Stromal cell of bone marrow (primary cell): ENCODE measurements around the gene STKLD1.
A peak's percentile ranks its signal among the peaks of the same experiment; 100 is the strongest.

Source experiments
- DNase-seq: peaks from one replicate; pipeline ENCODE4 v3.0.0-alpha.2; 2012; ENCODE audit warnings: low read depth

Gene STKLD1

DNA sequence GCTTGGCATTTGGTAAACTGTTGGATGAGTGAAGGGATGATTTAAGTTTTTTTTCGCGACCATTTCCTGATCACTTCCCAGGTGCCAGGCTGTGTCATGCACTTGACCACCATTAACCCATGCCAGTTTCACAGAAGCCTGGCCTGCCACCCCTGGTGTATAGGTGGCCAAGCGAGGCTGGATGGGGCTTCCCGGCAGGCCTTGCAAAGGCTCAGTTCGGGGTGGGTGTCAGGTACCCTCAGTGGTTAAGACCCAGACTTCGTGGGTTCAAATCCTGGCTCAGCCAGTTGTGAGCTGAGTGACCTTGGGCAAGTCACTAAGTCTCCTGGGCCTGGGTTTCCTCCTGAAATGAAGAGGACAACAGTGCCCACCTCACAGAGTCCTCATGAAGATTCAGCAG, 30.6 kb upstream of the STKLD1 start:
- DNase-seq: no peak

DNA sequence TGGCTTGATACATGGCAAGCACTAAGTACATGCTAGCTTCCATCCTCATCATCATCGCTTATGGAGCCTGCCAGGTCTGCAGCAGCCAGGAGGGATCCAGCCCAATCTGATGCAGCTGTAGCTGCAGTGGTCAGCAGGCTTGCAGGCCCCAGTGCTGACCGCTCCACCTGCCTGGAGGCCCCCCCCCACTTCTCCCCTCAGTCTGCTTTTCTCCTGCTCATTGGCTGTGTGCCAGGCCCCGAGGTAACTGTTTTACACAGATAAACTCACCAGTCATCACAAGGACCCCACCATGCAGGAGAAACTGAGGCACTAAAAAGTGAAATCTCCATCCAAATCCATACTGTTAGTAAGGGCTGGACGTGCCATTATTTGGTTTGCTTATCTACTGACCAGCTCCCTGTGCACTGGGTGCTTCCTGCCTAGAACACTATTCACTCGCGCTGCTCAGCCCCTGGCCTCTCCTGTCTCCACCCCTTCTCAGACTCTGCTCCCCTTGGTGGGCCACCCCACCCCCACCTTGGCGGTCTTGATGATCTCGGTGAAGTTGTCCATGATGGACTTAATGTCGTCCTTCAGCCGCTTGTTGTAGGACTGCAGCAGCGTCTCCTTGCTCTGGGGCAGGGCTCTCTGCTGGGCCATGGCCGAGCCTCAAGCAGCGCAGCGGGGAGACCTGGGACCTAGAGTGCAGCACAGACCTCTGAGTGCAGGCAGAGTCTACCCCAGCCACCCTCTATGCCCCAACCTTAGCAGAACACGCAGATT, 30.0 kb upstream of the STKLD1 start:
- no peak for DNase-seq

DNA sequence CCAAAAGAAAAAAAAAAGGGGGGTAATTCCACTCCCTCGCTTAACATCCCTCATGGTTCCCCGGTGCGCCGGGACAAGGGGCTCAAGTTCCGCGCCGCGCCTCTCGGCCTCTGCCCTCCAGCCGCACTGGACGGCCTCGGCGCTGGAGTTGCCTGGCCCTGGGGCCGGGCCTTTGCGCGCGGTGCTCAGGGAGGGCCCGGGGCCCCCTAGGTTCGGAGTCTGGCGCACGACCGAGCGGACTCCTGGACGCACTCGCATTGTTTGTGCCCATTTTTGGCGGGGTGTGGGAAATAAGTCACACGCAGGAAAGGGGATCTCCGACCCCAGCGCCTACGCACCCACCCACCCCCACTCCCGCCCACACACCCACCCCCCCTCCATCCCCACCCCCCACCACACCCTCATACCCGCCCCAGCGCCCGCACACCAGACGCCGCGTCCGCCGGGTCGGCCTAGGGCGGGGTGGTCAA, 28.6 kb upstream of the STKLD1 start:
- DNase-seq: no peak

DNA sequence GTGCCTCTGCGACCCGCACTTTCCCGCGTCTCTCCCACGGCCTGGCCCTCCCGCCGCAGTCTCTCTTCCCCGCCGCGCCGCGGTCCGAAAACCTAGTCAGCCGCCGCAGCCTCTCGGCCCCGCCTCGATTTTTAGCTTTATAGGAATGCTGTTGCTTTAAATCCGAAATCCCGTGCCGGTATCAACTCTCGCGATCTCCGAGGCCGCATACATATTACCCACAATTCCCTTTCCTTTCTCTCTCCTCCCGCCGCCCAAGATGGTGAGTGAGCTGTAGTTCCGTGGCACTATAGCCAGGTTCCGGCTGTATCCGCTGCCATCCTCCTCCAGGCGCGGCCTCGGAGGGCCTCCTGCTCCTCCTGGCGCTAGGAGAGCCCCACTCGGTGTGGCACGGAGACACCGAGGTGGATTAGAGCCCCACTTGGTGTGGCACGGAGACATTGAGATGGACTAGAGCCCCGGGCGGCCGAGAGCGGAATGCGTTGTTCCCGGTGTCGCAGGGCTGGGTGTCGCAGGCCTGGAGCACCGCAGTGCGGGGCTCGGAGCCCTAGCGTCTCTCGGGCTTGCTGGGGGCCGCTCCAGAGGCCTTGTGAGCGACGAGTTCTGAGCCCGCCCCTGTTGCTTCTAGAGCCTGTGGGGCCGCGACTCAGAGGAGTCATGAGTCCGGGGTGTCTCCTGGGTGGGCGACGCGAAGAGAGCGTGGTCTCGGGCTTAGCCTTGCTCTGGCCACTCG, 28.0 kb upstream of the STKLD1 start, which contains the start of the genes MED22 and RPL7A:
MED22 (minus strand) TSS at position 147 of the 733 bp plus-strand sequence. CDS start 1,469 bp downstream, outside the sequence.
RPL7A (plus strand) TSS at position 234 of the 733 bp plus-strand sequence; CDS start at position 260, 26 bp downstream.
- peak; percentile 93 for DNase-seq

DNA sequence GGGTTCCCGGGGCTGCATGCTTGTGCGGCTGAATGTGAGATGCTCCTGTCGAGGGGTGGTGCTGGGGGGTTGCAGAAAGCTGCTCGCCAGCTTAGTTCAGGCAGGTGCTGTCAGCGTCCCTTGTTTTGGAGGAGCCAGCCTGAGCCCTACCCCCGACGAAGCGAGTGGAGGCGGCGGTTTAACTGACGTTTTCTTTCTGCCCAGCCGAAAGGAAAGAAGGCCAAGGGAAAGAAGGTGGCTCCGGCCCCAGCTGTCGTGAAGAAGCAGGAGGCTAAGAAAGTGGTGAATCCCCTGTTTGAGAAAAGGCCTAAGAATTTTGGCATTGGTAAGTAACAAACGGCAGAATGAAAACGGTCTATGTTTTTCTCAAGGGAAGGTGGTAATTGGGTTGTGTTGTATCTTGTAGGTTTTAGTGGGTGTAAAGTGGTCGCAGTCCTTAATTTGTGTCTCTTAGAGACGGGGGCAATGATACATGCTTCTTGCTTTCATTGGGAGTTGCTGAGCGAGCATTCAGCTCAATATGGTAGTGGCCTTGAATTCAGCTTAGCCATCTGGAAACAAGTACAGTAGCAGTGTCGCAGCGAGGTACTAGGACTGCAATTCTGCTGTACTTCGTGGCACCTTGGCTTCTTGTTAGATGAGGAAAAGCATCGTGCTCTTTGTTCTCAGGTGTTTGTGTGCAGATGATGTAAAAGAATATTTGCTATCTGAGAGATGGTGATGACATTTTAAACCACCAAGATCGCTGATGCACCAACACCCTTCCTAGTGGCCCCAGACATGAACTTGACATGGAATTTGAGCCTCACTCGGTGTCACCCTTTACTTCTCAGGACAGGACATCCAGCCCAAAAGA, 27.2 kb upstream of the STKLD1 start:
- DNase-seq: no peak

DNA sequence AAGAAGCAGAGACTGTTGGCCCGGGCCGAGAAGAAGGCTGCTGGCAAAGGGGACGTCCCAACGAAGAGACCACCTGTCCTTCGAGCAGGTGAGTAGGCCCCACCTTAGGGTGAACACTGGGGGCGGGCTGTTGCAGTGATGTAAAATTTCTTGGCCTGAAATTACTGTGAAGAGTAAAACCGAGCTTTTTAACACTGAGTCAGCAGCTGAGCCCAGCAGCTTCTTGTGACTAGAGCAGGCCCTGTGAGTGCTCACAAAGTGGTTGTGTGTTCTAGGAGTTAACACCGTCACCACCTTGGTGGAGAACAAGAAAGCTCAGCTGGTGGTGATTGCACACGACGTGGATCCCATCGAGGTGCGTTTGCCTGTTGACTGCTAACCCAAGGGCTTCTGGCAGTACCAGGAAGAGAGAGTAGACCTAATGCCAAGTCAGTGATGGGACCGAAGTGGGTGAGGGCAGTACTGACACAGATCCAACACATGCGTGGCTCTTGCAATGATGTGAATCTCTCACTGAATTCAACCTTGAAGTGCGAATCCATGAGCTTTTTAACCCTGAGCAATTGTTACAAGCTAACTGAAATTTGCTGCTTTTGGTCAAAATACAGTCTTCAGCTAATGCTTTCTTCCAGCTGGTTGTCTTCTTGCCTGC, 26.1 kb upstream of the STKLD1 start:
- DNase-seq: no peak

DNA sequence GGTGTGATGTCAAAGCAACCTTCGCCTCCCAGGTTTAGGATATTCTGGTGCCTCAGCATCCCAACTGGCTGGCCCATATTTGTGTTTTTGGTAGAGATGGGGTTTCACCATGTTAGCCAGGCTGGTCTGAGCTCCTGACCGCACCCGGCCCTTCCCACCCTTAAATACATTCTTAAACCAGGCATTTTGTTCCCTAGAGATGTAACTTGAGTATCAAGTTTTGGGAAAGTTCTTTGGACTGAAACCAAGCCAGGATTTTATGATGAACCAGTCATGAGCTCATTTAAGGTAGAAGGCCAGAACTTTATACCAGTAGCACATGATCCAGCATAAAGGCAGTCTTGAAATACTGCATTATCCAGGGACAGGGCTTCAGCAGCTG, 24.6 kb upstream of the STKLD1 start:
- DNase-seq: peak; percentile 80

DNA sequence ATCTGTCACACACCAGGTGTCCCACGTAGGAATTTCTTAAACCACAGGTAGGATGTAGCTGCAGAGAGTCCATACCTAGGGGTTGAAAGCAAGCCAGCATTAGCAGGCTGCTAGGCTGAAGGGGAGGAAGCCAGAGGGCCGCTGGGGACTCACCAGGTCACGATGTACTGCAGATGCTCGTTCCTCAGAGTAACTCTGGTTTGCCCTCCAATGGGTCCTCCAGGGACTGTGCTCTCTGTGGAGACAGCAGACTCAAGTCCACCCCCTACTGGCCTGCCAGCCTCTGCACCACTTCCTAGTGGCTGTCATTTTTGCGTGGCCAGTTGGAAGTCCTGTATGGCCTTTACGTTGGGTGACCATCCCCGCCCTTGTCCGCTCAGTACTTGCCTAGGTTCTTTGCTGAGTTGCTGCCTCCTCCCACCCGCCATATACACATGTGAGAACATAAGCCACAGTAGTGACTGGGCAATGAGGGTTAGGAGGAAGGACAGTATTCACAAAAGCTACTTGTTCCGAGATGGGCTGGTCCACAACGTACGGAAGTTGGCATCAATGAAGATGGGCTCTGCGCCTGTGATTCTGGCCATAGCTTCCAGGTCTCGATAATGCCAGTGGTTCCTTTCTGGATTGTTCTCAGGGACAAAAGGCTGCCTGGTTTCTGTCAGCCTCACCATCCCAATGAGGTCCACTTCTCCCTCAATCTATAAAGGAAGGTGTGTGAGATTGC, 24.1 kb upstream of the STKLD1 start:
- DNase-seq: no peak

DNA sequence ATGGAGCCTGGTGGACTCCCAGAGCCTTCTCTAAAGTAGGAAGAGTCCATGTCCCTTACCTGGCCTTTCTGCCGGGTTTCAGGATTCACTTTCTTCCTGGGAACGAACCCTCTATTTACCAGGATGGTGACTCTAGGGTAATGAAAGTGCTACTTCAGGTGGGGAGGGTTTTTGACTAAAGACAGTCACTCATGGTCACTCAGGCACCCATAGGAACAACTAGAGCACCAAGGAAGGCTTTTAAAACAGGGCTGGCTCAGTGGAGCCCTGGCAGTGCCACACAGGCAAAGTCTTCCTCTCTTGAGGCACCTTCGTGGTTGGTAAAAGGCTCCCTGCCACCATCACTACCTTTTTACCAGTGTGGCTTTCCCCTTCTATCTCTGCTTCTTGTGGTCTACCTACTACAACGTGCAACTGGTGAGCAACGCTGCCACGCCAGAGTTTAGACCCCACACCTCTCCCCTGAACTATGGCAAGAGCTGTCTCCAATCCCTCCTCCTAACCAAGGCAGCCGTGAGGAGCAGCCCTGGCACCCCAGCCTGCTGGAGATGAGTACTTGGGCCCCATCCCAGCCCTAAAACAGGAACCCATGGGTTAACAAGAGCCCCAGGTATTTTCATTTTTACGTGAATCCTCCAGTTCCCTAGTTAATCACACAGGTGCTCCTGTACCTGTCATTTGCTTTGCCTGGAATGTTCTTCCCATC, 23.4 kb upstream of the STKLD1 start:
- no peak for DNase-seq

DNA sequence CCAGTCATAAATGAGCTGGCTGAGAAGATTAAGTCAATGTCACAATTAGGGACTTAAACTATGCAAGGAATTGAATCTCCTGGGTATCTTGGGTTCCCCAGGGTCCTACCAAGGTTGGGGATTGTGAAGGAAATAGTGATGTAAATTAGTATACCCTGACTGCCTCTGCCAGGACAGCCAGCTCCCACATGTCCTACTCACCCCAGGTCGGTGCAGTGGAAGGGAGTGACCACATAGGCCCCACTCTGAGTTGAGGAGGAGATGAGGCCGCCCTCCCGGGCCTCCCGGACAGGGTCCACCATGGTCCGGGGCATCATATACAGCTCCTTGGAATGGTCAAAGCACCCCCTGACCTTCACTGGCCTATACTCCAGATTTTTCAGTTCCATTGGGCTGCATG, 22.6 kb upstream of the STKLD1 start:
- DNase-seq: no peak

DNA sequence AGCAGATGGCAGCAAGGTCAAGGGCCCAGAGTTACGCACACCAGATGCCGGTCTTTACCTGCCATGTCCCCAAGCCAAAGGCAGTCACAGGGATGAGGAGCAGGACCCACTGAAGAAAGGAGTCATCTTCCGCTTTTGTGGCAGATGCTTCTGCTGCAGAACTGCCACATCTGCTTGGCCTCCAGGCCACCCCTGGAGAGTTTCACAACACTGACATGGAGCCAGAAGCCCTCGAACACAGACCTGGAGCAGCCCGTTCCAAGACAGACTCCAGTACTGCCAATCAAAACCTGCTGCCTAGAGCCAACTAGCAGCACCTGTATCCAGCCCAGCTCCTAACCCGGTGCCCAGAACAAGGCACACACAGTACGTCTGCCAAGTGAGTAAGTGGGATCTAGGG, 21.4 kb upstream of the STKLD1 start:
- DNase-seq: no peak

DNA sequence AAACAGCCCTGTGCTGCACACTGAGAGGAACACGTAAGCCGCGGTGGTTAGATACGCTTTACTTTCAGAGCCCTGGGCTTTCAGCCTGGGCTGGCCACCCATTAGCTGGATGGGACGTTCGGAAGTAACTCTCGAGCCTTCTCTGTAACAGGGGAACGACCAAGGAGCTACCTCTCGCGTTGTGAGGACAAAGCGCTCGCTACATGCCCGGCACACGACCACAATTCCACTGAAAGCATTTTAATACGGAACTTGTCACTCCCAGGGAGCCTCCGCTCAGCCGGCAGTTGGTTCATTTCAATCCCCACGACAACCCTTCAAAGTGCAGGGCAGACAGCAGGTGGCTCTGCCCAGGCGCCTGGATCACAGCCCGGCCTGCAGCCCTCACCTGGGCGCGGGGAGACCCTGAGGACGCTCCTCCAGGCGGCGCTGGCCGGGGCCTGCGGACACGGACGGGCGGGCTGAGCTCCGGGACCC, 20.2 kb upstream of the STKLD1 start:
- DNase-seq: no peak

DNA sequence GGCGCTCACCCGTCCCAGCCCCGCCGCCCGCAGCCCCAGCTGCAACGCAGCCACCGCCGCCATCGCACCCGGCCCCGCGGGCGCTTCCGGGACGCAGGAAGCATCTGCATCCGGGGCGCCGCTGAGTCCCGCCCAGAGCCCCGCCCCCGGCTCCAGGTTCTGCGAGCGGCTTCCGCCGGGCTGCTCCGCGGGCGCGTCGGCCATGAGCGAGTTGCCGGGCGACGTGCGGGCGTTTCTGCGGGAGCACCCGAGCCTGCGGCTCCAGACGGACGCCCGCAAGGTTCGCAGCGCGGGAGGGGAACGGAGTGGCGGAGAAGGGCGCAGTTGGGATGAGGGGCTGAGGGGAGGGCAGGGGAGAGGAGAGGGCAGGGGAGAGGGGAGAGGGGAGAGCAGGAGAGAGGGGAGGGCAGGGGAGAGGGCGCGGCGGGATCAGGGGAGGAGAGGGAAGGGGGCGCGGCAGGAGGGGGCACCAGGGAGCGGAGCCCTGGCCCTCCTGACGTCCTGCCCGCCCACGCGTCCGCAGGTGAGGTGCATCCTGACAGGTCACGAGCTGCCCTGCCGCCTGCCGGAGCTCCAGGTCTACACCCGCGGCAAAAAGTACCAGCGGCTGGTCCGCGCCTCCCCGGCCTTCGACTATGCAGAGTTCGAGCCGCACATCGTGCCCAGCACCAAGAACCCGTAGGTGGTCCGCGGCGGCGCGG, 19.6 kb upstream of the STKLD1 start, which contains the start of the genes SURF1 and SURF2:
SURF1 (minus strand) TSS at position 97 of the 701 bp plus-strand sequence; CDS start at position 63, 34 bp downstream.
SURF2 (plus strand) TSS at position 160 of the 701 bp plus-strand sequence; CDS start at position 203, 43 bp downstream.
- DNase-seq: peak; percentile 64

DNA sequence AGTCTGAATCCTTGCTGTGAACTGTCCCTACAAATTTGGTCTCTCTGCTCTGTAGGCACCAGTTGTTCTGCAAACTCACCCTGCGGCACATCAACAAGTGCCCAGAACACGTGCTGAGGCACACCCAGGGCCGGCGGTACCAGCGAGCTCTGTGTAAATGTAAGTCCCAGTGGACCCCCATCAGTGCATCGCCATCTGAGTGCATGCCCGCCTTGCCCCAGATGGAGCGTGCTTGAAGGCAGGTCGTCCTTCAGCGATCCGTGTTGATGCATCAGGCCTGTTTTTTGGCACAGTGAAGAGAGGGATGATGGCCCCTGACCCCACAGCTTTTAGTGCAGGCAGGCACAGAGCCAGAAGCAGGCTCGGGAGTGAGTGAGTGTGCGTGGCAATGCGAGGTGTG, 18.5 kb upstream of the STKLD1 start:
- no peak for DNase-seq

DNA sequence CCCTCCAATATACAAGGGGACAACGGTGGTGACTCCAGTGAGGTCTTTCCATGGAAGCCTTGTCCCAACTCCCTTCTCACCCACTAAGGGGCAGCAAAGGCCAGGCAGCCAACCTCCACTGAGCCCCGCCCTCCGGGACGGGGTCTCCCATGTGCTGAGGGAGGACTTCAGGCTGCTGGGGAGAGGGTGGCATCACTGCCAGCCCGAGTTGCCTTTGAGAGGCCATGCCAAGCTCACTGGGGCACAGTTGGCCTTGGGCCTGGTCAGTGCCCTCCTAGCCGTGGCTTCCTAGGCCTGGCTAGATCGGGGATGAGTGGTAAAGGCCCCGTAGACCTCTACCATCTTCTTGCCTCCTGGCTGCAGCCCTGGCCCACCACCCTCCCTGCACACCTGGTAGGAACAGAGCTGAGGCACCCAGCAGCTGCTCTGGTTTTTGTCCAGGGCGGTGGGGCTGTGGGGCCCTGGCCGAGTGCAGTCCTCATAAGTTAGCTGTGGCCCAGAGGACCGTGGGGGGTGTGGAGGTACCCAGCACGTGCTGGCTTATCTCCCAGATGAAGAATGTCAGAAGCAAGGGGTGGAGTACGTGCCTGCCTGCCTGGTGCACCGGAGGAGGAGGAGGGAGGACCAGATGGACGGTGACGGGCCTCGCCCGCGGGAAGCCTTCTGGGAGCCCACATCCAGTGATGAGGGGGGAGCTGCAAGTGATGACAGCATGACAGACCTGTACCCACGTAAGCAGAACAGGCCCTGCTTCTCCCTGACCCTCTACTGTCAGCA, 16.6 kb upstream of the STKLD1 start:
- no peak for DNase-seq

DNA sequence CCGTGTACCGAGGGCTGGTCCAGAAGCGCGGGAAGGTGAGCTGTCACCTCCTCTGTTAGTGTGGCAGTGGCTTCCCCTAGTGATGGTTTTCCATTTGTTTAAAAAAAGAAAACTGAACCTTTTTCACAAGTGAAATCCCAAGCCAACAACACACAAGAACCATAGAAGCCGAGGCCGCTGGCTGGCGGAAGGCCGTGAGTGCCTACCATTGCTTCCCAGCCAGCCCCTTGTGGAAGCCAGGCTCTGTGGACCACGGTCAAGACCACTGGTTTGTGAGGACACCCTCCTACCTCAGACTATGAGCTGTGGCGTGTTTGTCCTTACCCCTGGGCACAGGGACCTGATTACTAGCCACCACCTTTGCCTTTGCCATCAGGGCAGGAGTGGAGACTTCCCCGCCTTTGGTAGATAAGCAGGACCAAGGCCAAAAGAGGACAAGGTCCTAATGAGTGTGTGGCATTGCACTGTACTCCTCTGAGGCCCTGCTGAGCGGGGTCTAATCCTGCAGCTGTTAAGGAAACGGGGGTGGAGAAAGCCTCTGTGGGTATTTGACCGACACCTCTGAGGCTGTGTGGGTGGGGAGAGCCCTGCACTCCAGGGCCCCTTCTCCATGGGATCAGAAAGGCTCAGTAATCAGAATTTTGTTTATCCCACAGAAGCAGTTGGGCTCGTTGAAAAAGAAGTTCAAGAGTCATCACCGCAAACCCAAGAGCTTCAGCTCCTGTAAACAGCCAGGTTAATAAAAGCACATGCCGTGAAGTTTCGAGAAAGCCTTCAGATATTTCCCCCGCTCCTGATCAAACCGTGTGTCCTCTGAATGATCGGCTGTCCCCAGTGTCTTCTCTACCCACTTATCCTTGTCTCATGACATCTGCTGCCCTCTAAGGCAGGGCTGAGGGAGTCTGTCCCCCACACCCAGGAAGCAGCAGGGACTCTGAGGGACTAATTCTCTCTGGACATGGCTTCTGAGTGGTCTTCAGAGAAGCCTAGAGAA, 15.5 kb upstream of the STKLD1 start:
- DNase-seq: no peak

DNA sequence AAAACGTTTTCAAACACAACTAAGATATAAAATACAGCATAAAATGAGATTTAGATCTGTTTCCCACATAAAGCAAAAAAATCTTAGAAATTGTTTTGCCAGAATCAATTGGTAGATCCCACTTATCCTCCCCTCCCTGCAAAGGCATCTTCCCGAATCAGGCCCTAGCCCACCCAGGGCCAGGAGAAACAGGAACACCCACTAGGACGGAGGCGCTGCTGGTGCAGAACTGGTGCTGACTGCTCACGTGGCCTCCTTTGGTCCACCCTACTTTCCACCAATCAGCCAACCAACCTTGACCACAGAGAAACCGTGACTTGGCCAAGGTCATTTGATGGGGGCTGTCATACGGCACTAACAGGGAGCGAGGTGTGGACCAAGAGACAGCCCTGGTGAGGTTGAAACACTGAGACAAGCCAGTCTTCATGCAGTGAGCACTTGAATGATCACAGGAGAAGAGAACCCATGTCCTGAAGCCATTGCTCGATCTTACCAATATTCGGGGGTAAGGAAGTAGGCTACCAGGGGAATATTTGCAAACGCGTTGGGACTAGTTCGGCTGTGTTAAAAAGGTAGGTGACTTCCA, 14.6 kb upstream of the STKLD1 start:
- no peak for DNase-seq
